Measurements from ENCODE around the gene TTN. TPM values are rescaled to one million over a fixed set of nuclear protein-coding genes. Genes with fewer than 3 reads are reported as not detected.

Gene TTN
- total RNA-seq, 1 donor from 2014 or later = 3.8 TPM

GRCh38 chr2:178819992-178820391 is 12.8 kb upstream of the TTN start:
- Mint-ChIP-seq H3K36me3 (ENCODE audit: low read depth, unreplicated experiment) (no peaks in the 10 kb centered on the region), H3K4me3 (ENCODE audit: unreplicated experiment) (no peak overlapping the region), H3K9me3 (ENCODE audit: unreplicated experiment) (no peaks in the 10 kb centered on the region), H3K27ac (ENCODE audit: unreplicated experiment) (no peak overlapping the region), H3K27me3 (ENCODE audit: unreplicated experiment) (no peaks in the 10 kb centered on the region), H3K4me1 (ENCODE audit: unreplicated experiment) (peaks cover 3% of the 10 kb centered on the region)
- DNase-seq (ENCODE audit: low spot score) = no peak
- TF ChIP-seq, protein P1, sequence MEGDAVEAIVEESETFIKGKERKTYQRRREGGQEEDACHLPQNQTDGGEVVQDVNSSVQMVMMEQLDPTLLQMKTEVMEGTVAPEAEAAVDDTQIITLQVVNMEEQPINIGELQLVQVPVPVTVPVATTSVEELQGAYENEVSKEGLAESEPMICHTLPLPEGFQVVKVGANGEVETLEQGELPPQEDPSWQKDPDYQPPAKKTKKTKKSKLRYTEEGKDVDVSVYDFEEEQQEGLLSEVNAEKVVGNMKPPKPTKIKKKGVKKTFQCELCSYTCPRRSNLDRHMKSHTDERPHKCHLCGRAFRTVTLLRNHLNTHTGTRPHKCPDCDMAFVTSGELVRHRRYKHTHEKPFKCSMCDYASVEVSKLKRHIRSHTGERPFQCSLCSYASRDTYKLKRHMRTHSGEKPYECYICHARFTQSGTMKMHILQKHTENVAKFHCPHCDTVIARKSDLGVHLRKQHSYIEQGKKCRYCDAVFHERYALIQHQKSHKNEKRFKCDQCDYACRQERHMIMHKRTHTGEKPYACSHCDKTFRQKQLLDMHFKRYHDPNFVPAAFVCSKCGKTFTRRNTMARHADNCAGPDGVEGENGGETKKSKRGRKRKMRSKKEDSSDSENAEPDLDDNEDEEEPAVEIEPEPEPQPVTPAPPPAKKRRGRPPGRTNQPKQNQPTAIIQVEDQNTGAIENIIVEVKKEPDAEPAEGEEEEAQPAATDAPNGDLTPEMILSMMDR (IDR thresholded peaks at IDR 0.05; ENCODE audit: unreplicated experiment) = no peak

DNA sequence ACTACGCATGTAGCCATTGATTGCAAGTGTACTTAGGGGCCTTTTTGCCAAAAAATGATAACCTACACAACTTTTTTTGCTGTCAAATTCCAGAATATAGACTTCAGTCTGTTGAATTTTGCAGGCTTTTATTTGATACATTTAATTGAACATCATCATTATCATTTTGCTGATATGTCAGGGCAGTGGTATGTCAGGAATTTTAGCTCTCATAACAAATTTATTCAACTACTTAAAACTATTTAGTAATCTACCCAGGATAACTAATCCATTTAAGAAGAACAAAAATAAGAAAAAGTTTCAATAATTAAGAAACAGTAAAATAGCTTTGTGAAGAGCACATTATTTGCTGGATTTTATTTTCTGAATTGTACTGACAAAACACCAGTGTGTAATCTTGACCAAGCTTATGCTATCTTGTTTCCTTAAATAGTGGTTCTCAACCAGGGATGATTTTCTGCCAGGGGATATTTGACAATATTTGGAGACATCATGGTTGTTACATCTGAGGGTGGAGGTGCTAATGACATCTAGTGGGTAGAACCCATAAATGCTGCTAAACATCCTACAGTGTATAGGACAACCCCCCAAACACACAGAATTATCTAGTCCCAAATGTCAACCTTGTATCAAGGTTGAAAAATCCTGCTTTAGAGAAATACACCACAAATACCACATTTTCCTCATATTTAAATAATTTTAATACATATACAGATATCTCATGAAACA is 12.1 kb upstream of the TTN start:
- Mint-ChIP-seq H3K27me3 (ENCODE audit: unreplicated experiment) (peaks cover 3% of the 10 kb centered on the region), H3K4me1 (ENCODE audit: unreplicated experiment) (peaks cover 3% of the 10 kb centered on the region), H3K27ac (ENCODE audit: unreplicated experiment) (no peak overlapping the region), H3K4me3 (ENCODE audit: unreplicated experiment) (no peak overlapping the region), H3K9me3 (ENCODE audit: unreplicated experiment) (no peaks in the 10 kb centered on the region), H3K36me3 (ENCODE audit: low read depth, unreplicated experiment) (no peaks in the 10 kb centered on the region)
- TF ChIP-seq, protein P1 (IDR thresholded peaks at IDR 0.05; ENCODE audit: unreplicated experiment) = no peak
- no peak for DNase-seq (ENCODE audit: low spot score)

DNA sequence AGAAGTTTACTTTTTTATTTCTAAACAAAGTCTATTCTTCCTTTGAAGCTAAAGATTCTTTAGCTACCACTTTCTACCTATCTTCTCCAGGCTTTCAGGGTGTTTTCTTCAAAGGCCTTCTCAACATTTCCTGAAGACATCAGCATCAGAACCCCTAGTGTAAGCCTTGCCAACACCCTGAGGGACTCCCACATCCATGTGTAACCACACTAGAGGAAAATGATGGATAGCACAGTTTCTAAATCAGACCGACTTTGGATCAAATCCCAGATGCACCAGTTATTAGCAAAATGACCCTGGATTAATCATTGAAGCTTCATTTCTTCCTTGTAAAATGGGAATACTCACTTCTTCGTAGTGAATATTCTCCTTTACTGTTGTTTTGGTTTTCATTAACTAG is 4.7 kb upstream of the TTN start:
- H3K9me3 Mint-ChIP-seq (ENCODE audit: unreplicated experiment) = no peaks in the 10 kb centered on the region
- peaks cover 3% of the 10 kb centered on the region for H3K27me3 Mint-ChIP-seq (ENCODE audit: unreplicated experiment)
- no peak overlapping the region for H3K4me3 Mint-ChIP-seq (ENCODE audit: unreplicated experiment)
- no peaks in the 10 kb centered on the region for H3K4me1 Mint-ChIP-seq (ENCODE audit: unreplicated experiment)
- DNase-seq (ENCODE audit: low spot score) = no peak
- H3K36me3 Mint-ChIP-seq (ENCODE audit: low read depth, unreplicated experiment) = no peaks in the 10 kb centered on the region
- TF ChIP-seq, protein P1 (IDR thresholded peaks at IDR 0.05; ENCODE audit: unreplicated experiment) = no peak
- no peak overlapping the region for H3K27ac Mint-ChIP-seq (ENCODE audit: unreplicated experiment)

GRCh38 chr2:178811045-178811444 is 3.8 kb upstream of the TTN start:
- Mint-ChIP-seq H3K36me3 (ENCODE audit: low read depth, unreplicated experiment) (no peaks in the 10 kb centered on the region), H3K27me3 (ENCODE audit: unreplicated experiment) (peaks cover 3% of the 10 kb centered on the region), H3K4me1 (ENCODE audit: unreplicated experiment) (no peaks in the 10 kb centered on the region), H3K4me3 (ENCODE audit: unreplicated experiment) (no peak overlapping the region), H3K9me3 (ENCODE audit: unreplicated experiment) (no peaks in the 10 kb centered on the region), H3K27ac (ENCODE audit: unreplicated experiment) (no peak overlapping the region)
- no peak for DNase-seq (ENCODE audit: low spot score)
- TF ChIP-seq, protein P1 (IDR thresholded peaks at IDR 0.05; ENCODE audit: unreplicated experiment) = no peak

GRCh38 chr2:178810422-178810821 is 3.2 kb upstream of the TTN start:
- Mint-ChIP-seq H3K27me3 (ENCODE audit: unreplicated experiment) (peaks cover 3% of the 10 kb centered on the region), H3K4me1 (ENCODE audit: unreplicated experiment) (no peaks in the 10 kb centered on the region), H3K36me3 (ENCODE audit: low read depth, unreplicated experiment) (no peaks in the 10 kb centered on the region), H3K4me3 (ENCODE audit: unreplicated experiment) (no peak overlapping the region), H3K9me3 (ENCODE audit: unreplicated experiment) (no peaks in the 10 kb centered on the region), H3K27ac (ENCODE audit: unreplicated experiment) (no peak overlapping the region)
- DNase-seq (ENCODE audit: low spot score) = no peak
- TF ChIP-seq, protein P1 (IDR thresholded peaks at IDR 0.05; ENCODE audit: unreplicated experiment) = no peak
